HepG2 (cell line): ENCODE results near the gene SPATS2. TPM values are rescaled to one million over a fixed set of nuclear protein-coding genes. Genes with fewer than 3 reads are reported as not detected.

Source experiments
- NR2F6 ChIP-seq, 2 experiments: IDR thresholded peaks; 2 replicates each; pipeline ENCODE4 v1.6.1; 2016; ENCODE audit warnings: antibody characterized with exemption in 1 of 2, mild to moderate bottlenecking in 1 of 2
- SIN3B ChIP-seq: fragments of 150-350 bp; IDR thresholded peaks from 2 replicates; pipeline ENCODE4 v1.6.1; 2014; ENCODE audit warnings: low read length
- SIX1 ChIP-seq: sonication (generic); formaldehyde crosslinking; IDR thresholded peaks from 2 replicates; pipeline ENCODE4 v1.4.0; 2020; ENCODE audit warnings: missing genetic modification reagents, borderline replicate concordance
- SOX6 ChIP-seq, 2 experiments: fragments of 450-650 bp in 1 of 2; sonication (generic) in 1 of 2; formaldehyde crosslinking in 1 of 2; IDR thresholded peaks; 2 replicates each; pipeline versions ENCODE4 v1.4.0 to v1.6.1; 2017 to 2020; ENCODE audit warnings: antibody characterized with exemption in 1 of 2, mild to moderate bottlenecking in 1 of 2, missing genetic modification reagents in 1 of 2
- ZNF468 ChIP-seq: sonication (generic); formaldehyde crosslinking; IDR thresholded peaks from 2 replicates; pipeline ENCODE4 v1.8.0; 2022; ENCODE audit warnings: mild to moderate bottlenecking, moderate library complexity, missing genetic modification reagents
- ZNF543 ChIP-seq: sonication (generic); formaldehyde crosslinking; IDR thresholded peaks from 2 replicates; pipeline ENCODE4 v1.4.0; 2020; ENCODE audit warnings: mild to moderate bottlenecking, missing genetic modification reagents
- ZNF607 ChIP-seq: sonication (generic); formaldehyde crosslinking; IDR thresholded peaks from 2 replicates; pipeline ENCODE4 v1.5.1; 2020; ENCODE audit warnings: missing genetic modification reagents, mild to moderate bottlenecking, borderline replicate concordance
- ZNF713 ChIP-seq: sonication (generic); formaldehyde crosslinking; IDR thresholded peaks from 2 replicates; pipeline ENCODE4 v1.4.0; 2020; ENCODE audit warnings: mild to moderate bottlenecking, missing genetic modification reagents
- ZNF724P ChIP-seq: sonication (generic); formaldehyde crosslinking; IDR thresholded peaks from 2 replicates; pipeline ENCODE4 v1.8.0; 2022; ENCODE audit warnings: missing genetic modification reagents, borderline replicate concordance
- ZNF781 ChIP-seq: sonication (generic); formaldehyde crosslinking; IDR thresholded peaks from 2 replicates; pipeline ENCODE4 v1.5.1; 2020; ENCODE audit warnings: borderline replicate concordance, mild to moderate bottlenecking, missing genetic modification reagents; ENCODE audit errors: not compliant biosample characterization
- ZZZ3 ChIP-seq: sonication (generic); formaldehyde crosslinking; IDR thresholded peaks from 2 replicates; pipeline ENCODE4 v1.4.0; 2020; ENCODE audit warnings: missing genetic modification reagents, mild to moderate bottlenecking, borderline replicate concordance
- polyA plus RNA-seq, 8 experiments: library from polyadenylated mRNA; depleted of rRNA in 3 of 8; stranded (reverse) in 7 of 8; unstranded in 1 of 8; fragments of >200 nt; fragmentation: Illumina TruSeq in 4 of 8; extraction: Trizol in 4 of 8; gene quantifications; 2 replicates each; pipeline versions ENCODE4 v1.2.1 to v1.2.3, GENCODE V29; 2011 to 2016; ENCODE audit warnings: low read depth in 4 of 8, missing spikeins in 1 of 8, mixed read lengths in 1 of 8; ENCODE audit not compliant: insufficient read depth in 1 of 8
- total RNA-seq, 5 experiments: library from RNA; depleted of rRNA; stranded (reverse); fragments of >200 nt; fragmentation: Illumina TruSeq; extraction: Trizol; gene quantifications; 2 replicates each; pipeline ENCODE4 v1.2.3, GENCODE V29; 2016; ENCODE audit warnings: low read depth in 1 of 5
- TF ChIP-seq, protein P1 (sequence below): sonication (generic); formaldehyde crosslinking; IDR thresholded peaks from 2 replicates; pipeline ENCODE4 v1.5.0; 2020; ENCODE audit warnings: missing genetic modification reagents
- TF ChIP-seq, protein P2 (sequence below): sonication (generic); formaldehyde crosslinking; IDR thresholded peaks from 2 replicates; pipeline ENCODE4 v1.5.0; 2020; ENCODE audit warnings: mild to moderate bottlenecking, missing genetic modification reagents, borderline replicate concordance
- TF ChIP-seq, protein P3 (sequence below): IDR thresholded peaks from 2 replicates; pipeline ENCODE4 v1.6.1; 2012; ENCODE audit warnings: low read depth, low read length, improper control_type of control experiment
- TF ChIP-seq, protein P4 (sequence below): IDR thresholded peaks from 2 replicates; pipeline ENCODE4 v1.6.1; 2016; ENCODE audit warnings: control low read depth
- TF ChIP-seq, protein P5 (sequence below): sonication (generic); formaldehyde crosslinking; IDR thresholded peaks from 2 replicates; pipeline ENCODE4 v1.8.1; 2023; ENCODE audit warnings: mild to moderate bottlenecking, missing genetic modification reagents

SPATS2 gene
- total and polyA plus RNA-seq, 2 of the 13 experiments (the other 11 are each of a cell fraction or from before 2014, with no cell fraction given) = 19.3 to 28.1 TPM

DNA sequence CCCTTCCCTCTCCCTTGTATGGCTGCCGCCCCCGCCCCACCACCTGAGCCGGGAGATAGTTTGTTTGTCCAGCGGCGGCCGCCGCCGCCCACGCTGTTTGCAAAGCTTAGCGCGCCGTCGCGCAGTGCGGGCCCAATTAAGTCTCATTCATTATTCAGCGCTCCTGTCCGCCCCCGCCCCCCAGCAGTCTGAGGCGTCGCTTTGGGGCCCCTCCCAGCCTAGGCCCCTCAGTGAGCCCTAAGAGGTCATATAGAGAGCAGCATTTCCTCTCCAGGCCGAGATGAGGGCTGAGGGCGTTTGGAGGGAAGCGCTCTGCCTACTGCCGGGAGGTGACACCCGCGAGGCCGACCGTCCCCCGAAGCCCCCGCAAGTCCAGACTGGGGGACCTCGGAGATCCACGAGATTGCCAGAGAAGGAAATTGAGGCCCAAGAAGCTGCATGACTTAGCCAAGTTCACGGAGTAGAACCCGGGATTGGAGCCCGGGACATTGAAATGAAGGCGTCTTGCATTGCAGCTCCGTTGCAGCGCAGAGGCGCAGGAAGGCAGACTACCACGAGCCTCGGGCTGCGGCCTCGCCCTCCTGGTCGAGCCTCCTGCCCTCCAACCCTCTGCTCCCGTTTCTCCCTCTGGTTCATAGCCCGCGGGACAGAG, 20.5 kb upstream of the SPATS2 start, which contains the start of gene DNAJC22 (continued):
- TF ChIP-seq SIN3B (no peak), SIX1 (no peak), ZZZ3 (CRISPR knock-in tag) (no peak), ZNF781 (CRISPR knock-in tag) (peak; percentile 15), ZNF468 (CRISPR knock-in tag) (no peak), ZNF543 (CRISPR knock-in tag) (no peak), ZNF713 (no peak), ZNF607 (CRISPR knock-in tag) (no peak), NR2F6 (IDR thresholded peaks at IDR 0.05) (no peak), NR2F6 (CRISPR knock-in tag; IDR thresholded peaks at IDR 0.05) (no peak), SOX6 (IDR thresholded peaks at IDR 0.05) (no peak), SOX6 (CRISPR knock-in tag; IDR thresholded peaks at IDR 0.05) (no peak), ZNF724P (CRISPR knock-in tag) (peak; percentile 24; the same call in 1 of the 2 replicates)
- TF ChIP-seq, protein P1, sequence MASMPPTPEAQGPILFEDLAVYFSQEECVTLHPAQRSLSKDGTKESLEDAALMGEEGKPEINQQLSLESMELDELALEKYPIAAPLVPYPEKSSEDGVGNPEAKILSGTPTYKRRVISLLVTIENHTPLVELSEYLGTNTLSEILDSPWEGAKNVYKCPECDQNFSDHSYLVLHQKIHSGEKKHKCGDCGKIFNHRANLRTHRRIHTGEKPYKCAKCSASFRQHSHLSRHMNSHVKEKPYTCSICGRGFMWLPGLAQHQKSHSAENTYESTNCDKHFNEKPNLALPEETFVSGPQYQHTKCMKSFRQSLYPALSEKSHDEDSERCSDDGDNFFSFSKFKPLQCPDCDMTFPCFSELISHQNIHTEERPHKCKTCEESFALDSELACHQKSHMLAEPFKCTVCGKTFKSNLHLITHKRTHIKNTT (CRISPR knock-in tag) = no peak
- TF ChIP-seq, protein P2, sequence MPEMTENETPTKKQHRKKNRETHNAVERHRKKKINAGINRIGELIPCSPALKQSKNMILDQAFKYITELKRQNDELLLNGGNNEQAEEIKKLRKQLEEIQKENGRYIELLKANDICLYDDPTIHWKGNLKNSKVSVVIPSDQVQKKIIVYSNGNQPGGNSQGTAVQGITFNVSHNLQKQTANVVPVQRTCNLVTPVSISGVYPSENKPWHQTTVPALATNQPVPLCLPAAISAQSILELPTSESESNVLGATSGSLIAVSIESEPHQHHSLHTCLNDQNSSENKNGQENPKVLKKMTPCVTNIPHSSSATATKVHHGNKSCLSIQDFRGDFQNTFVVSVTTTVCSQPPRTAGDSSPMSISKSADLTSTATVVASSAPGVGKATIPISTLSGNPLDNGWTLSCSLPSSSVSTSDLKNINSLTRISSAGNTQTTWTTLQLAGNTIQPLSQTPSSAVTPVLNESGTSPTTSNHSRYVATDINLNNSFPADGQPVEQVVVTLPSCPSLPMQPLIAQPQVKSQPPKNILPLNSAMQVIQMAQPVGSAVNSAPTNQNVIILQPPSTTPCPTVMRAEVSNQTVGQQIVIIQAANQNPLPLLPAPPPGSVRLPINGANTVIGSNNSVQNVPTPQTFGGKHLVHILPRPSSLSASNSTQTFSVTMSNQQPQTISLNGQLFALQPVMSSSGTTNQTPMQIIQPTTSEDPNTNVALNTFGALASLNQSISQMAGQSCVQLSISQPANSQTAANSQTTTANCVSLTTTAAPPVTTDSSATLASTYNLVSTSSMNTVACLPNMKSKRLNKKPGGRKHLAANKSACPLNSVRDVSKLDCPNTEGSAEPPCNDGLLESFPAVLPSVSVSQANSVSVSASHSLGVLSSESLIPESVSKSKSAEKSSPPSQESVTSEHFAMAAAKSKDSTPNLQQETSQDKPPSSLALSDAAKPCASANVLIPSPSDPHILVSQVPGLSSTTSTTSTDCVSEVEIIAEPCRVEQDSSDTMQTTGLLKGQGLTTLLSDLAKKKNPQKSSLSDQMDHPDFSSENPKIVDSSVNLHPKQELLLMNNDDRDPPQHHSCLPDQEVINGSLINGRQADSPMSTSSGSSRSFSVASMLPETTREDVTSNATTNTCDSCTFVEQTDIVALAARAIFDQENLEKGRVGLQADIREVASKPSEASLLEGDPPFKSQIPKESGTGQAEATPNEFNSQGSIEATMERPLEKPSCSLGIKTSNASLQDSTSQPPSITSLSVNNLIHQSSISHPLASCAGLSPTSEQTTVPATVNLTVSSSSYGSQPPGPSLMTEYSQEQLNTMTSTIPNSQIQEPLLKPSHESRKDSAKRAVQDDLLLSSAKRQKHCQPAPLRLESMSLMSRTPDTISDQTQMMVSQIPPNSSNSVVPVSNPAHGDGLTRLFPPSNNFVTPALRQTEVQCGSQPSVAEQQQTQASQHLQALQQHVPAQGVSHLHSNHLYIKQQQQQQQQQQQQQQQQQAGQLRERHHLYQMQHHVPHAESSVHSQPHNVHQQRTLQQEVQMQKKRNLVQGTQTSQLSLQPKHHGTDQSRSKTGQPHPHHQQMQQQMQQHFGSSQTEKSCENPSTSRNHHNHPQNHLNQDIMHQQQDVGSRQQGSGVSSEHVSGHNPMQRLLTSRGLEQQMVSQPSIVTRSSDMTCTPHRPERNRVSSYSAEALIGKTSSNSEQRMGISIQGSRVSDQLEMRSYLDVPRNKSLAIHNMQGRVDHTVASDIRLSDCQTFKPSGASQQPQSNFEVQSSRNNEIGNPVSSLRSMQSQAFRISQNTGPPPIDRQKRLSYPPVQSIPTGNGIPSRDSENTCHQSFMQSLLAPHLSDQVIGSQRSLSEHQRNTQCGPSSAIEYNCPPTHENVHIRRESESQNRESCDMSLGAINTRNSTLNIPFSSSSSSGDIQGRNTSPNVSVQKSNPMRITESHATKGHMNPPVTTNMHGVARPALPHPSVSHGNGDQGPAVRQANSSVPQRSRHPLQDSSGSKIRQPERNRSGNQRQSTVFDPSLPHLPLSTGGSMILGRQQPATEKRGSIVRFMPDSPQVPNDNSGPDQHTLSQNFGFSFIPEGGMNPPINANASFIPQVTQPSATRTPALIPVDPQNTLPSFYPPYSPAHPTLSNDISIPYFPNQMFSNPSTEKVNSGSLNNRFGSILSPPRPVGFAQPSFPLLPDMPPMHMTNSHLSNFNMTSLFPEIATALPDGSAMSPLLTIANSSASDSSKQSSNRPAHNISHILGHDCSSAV = no peak
- TF ChIP-seq, protein P3, sequence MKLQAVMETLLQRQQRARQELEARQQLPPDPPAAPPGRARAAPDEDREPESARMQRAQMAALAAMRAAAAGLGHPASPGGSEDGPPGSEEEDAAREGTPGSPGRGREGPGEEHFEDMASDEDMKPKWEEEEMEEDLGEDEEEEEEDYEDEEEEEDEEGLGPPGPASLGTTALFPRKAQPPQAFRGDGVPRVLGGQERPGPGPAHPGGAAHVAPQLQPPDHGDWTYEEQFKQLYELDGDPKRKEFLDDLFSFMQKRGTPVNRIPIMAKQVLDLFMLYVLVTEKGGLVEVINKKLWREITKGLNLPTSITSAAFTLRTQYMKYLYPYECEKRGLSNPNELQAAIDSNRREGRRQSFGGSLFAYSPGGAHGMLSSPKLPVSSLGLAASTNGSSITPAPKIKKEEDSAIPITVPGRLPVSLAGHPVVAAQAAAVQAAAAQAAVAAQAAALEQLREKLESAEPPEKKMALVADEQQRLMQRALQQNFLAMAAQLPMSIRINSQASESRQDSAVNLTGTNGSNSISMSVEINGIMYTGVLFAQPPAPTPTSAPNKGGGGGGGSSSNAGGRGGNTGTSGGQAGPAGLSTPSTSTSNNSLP = no peak
- TF ChIP-seq, protein P4, sequence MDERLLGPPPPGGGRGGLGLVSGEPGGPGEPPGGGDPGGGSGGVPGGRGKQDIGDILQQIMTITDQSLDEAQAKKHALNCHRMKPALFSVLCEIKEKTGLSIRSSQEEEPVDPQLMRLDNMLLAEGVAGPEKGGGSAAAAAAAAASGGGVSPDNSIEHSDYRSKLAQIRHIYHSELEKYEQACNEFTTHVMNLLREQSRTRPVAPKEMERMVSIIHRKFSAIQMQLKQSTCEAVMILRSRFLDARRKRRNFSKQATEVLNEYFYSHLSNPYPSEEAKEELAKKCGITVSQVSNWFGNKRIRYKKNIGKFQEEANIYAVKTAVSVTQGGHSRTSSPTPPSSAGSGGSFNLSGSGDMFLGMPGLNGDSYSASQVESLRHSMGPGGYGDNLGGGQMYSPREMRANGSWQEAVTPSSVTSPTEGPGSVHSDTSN (CRISPR knock-in tag) = no peak
- TF ChIP-seq, protein P5, sequence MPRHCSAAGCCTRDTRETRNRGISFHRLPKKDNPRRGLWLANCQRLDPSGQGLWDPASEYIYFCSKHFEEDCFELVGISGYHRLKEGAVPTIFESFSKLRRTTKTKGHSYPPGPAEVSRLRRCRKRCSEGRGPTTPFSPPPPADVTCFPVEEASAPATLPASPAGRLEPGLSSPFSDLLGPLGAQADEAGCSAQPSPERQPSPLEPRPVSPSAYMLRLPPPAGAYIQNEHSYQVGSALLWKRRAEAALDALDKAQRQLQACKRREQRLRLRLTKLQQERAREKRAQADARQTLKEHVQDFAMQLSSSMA (CRISPR knock-in tag) = no peak; the same call in 1 of the 2 replicates
